Thoracic aorta (tissue), 2 donors: Measurements from ENCODE around the gene SCD. TPM values are rescaled to one million over a fixed set of nuclear protein-coding genes. Genes with fewer than 3 reads are reported as not detected.

Experiments
- ATAC-seq: fragments of 150-250 bp; one replicate; pipeline ENCODE4 v1.8.0; 2017; ENCODE audit warnings: low read depth; ENCODE audit not compliant: insufficient number of reproducible peaks, low FRiP score
- DNase-seq: peaks from one replicate; pipeline ENCODE4 v3.0.0-alpha.2; 2020; ENCODE audit warnings: low spot score
- H3K27ac ChIP-seq, 2 donors: fragments of 200-600 bp; sonication (generic); 1 replicate in 1 of 2; 2 replicates in 1 of 2; pipeline ENCODE4 v1.5.1; 2016; ENCODE audit warnings: mild to moderate bottlenecking in 2 of 2, moderate library complexity in 2 of 2
- H3K27me3 ChIP-seq: fragments of 200-600 bp; sonication (generic); replicated peaks from 2 replicates; pipeline ENCODE4 v1.6.0; 2016; ENCODE audit warnings: mild to moderate bottlenecking; ENCODE audit not compliant: insufficient read depth
- H3K36me3 ChIP-seq: fragments of 200-600 bp; sonication (generic); one replicate; pipeline ENCODE4 v1.5.1; 2016
- H3K4me1 ChIP-seq, 2 donors: fragments of 200-600 bp; sonication (generic); 1 replicate in 1 of 2; 2 replicates in 1 of 2; pipeline versions ENCODE4 v1.5.1 to v1.6.0; 2016; ENCODE audit warnings: low read depth in 2 of 2, mild to moderate bottlenecking in 1 of 2; ENCODE audit not compliant: control insufficient read depth in 1 of 2
- H3K4me3 ChIP-seq: fragments of 200-600 bp; sonication (generic); 2 replicates; pipeline ENCODE4 v1.5.1; 2016; ENCODE audit warnings: mild to moderate bottlenecking
- H3K9me3 ChIP-seq: fragments of 200-600 bp; sonication (generic); 2 replicates; pipeline ENCODE4 v1.5.1; 2016
- CTCF ChIP-seq: fragments of 200-600 bp; sonication (generic); IDR thresholded peaks from one replicate; pipeline ENCODE4 v1.5.1; 2019; ENCODE audit warnings: antibody characterized with exemption
- total RNA-seq, 2 donors: library from RNA; depleted of rRNA; stranded (reverse); fragments of >200 nt; gene quantifications; one replicate each; pipeline versions ENCODE4 v1.1.0 to v1.2.3, GENCODE V29; 2016

SCD gene
- total RNA-seq, 2 donors from 2014 or later, result 12.8 to 16.7 TPM

GRCh38 chr10:100392686-100393003 lies 45.6 kb downstream of the SCD start:
- ATAC-seq, result no peak
- Histone ChIP-seq H3K4me3 (no peak overlapping the region), H3K36me3 (no peaks in the 10 kb centered on the region), H3K27me3 (no peaks in the 10 kb centered on the region), H3K4me1 (no peaks in the 10 kb centered on the region), H3K27ac (no peak overlapping the region), H3K9me3 (no peaks in the 10 kb centered on the region)
- DNase-seq, result no peak
- no peak for TF ChIP-seq CTCF

GRCh38 chr10:100395626-100396025 lies 48.6 kb downstream of the SCD start:
- ATAC-seq, result no peak
- no peaks in the 10 kb centered on the region for H3K4me1 ChIP-seq

GRCh38 chr10:100396605-100397004 lies 49.6 kb downstream of the SCD start:
- H3K9me3 ChIP-seq, result no peaks in the 10 kb centered on the region
- no peak overlapping the region for H3K27ac ChIP-seq
- TF ChIP-seq CTCF, result no peak
- no peaks in the 10 kb centered on the region for H3K4me1 ChIP-seq
- no peaks in the 10 kb centered on the region for H3K27me3 ChIP-seq
- H3K36me3 ChIP-seq, result no peaks in the 10 kb centered on the region
- H3K4me3 ChIP-seq, result no peak overlapping the region
- no peak for DNase-seq
- no peak for ATAC-seq

More at GRCh38 chr10:100395626-100396025, 48.6 kb downstream of the SCD start:
- Histone ChIP-seq H3K27me3 (no peaks in the 10 kb centered on the region), H3K4me3 (no peak overlapping the region), H3K27ac (no peak overlapping the region), H3K36me3 (no peaks in the 10 kb centered on the region), H3K9me3 (no peaks in the 10 kb centered on the region)
- no peak for DNase-seq
- TF ChIP-seq CTCF, result no peak

- Histone ChIP-seq H3K27me3 (no peaks in the 10 kb centered on the region), H3K36me3 (no peaks in the 10 kb centered on the region), H3K9me3 (no peaks in the 10 kb centered on the region), H3K4me3 (no peak overlapping the region), H3K4me1 (no peaks in the 10 kb centered on the region), H3K27ac (no peak overlapping the region)
- DNase-seq, result no peak
- ATAC-seq, result no peak
- TF ChIP-seq CTCF, result no peak
Observed at GRCh38 chr10:100401631-100402328, 54.7 kb downstream of the SCD start.

GRCh38 chr10:100403734-100404133 lies 56.7 kb downstream of the SCD start:
- ATAC-seq (no peak), DNase-seq (no peak)
- Histone ChIP-seq H3K27me3 (no peaks in the 10 kb centered on the region), H3K4me1 (no peaks in the 10 kb centered on the region), H3K36me3 (no peaks in the 10 kb centered on the region), H3K9me3 (no peaks in the 10 kb centered on the region), H3K27ac (no peak overlapping the region), H3K4me3 (no peak overlapping the region)
- TF ChIP-seq CTCF, result no peak
